Tibial nerve (tissue), 4 donors: ENCODE results near the gene CLN6. TPM values are rescaled to one million over a fixed set of nuclear protein-coding genes. Genes with fewer than 3 reads are reported as not detected.

Experiments used
- DNase-seq, 2 donors: peaks; one replicate each; pipeline ENCODE4 v3.0.0-alpha.2; 2019; ENCODE audit warnings: low spot score in 2 of 2
- H3K27ac ChIP-seq, 4 donors: fragments of 200-600 bp; sonication (generic) in 3 of 4; one replicate each; pipeline ENCODE4 v1.5.1; 2017 to 2019; ENCODE audit warnings: mild to moderate bottlenecking in 1 of 4
- H3K27me3 ChIP-seq, 2 donors: fragments of 200-600 bp; sonication (generic) in 1 of 2; one replicate each; pipeline versions ENCODE4 v1.5.1 to v1.6.0; 2017 to 2019
- H3K36me3 ChIP-seq, 3 donors: fragments of 200-600 bp; sonication (generic); one replicate each; pipeline ENCODE4 v1.5.1; 2018 to 2019
- H3K4me1 ChIP-seq, 4 donors: fragments of 200-600 bp; sonication (generic) in 3 of 4; one replicate each; pipeline ENCODE4 v1.5.1; 2017 to 2019
- H3K4me3 ChIP-seq, 4 donors: fragments of 200-600 bp; sonication (generic) in 3 of 4; one replicate each; pipeline ENCODE4 v1.5.1; 2017 to 2019; ENCODE audit warnings: mild to moderate bottlenecking in 1 of 4, moderate library complexity in 1 of 4
- H3K9me3 ChIP-seq, 4 donors: fragments of 200-600 bp; sonication (generic) in 3 of 4; one replicate each; pipeline ENCODE4 v1.5.1; 2017 to 2019
- EP300 ChIP-seq, 2 donors: sonication (generic); formaldehyde crosslinking; IDR thresholded peaks; one replicate each; pipeline ENCODE4 v1.6.1; 2017; ENCODE audit warnings: antibody characterized with exemption in 2 of 2, mild to moderate bottlenecking in 1 of 2
- POLR2A ChIP-seq, 2 donors: fragments of 450-650 bp; IDR thresholded peaks; one replicate each; pipeline ENCODE4 v1.6.1; 2017; ENCODE audit warnings: antibody characterized with exemption in 2 of 2, mild to moderate bottlenecking in 2 of 2, moderate library complexity in 2 of 2
- WGBS, 2 donors: methylation state at CpG; one replicate each; pipeline ENCODE4 v1.1.5; 2018; 5-methylcytosine and 5-hydroxymethylcytosine counted together
- total RNA-seq, 4 donors: library from RNA; depleted of rRNA; stranded (reverse); fragments of >200 nt; gene quantifications; one replicate each; pipeline ENCODE4 v1.1.0, GENCODE V29; 2016
- TF ChIP-seq, protein P1 (sequence below), 5 experiments: fragments of 200-600 bp in 3 of 5; fragments of 450-650 bp in 2 of 5; sonication (generic) in 3 of 5; IDR thresholded peaks; one replicate each; pipeline ENCODE4 v1.5.1; 2016 to 2019; ENCODE audit warnings: antibody characterized with exemption in 5 of 5, mild to moderate bottlenecking in 3 of 5, moderate library complexity in 2 of 5

CLN6 gene
- total RNA-seq, 4 donors from 2014 or later: 10.0 to 28.8 (median 16.3) TPM

DNA sequence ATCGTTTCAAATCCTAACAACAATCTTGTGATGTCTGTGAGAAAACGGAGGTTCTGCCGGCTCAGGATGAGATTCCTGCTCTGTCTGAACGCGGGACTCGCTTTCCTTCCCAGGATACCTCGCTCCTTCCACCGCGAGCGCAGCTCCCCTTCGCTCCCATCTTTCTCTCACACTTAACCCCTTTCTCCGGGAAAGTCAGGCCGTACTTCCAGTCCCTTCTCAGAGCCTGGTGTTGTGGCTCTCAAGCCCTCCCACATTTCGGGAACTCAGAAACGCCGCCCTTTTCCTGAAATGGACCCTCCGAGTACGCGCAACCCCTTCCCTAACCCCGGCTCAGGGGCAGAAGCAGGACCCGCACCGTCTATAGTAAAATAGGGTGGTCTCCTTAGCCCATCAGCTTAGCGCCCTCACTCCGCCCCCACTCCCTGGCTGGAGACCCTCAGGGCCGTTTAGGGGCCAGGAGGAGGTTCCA, 47.6 kb upstream of the CLN6 start:
- H3K9me3 ChIP-seq: no peaks in the 10 kb centered on the region
- WGBS, 2 donors: 0 to 1% methylated on average over 19 to 25 of the region's 25 CpGs
- peak overlapping the region; percentile 61 to 99 (median 86) for H3K4me3 ChIP-seq
- H3K27me3 ChIP-seq: no peaks in the 10 kb centered on the region
- H3K27ac ChIP-seq: peak overlapping the region; percentile 96 to 99 (median 98)
- H3K36me3 ChIP-seq: no peaks in the 10 kb centered on the region
- TF ChIP-seq, protein P1, sequence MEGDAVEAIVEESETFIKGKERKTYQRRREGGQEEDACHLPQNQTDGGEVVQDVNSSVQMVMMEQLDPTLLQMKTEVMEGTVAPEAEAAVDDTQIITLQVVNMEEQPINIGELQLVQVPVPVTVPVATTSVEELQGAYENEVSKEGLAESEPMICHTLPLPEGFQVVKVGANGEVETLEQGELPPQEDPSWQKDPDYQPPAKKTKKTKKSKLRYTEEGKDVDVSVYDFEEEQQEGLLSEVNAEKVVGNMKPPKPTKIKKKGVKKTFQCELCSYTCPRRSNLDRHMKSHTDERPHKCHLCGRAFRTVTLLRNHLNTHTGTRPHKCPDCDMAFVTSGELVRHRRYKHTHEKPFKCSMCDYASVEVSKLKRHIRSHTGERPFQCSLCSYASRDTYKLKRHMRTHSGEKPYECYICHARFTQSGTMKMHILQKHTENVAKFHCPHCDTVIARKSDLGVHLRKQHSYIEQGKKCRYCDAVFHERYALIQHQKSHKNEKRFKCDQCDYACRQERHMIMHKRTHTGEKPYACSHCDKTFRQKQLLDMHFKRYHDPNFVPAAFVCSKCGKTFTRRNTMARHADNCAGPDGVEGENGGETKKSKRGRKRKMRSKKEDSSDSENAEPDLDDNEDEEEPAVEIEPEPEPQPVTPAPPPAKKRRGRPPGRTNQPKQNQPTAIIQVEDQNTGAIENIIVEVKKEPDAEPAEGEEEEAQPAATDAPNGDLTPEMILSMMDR (IDR thresholded peaks at IDR 0.05): no peak
- TF ChIP-seq POLR2A (IDR thresholded peaks at IDR 0.05) (peak in 1 of 2 donors; percentile 26), EP300 (IDR thresholded peaks at IDR 0.05) (no peak)
- DNase-seq: no peak
- H3K4me1 ChIP-seq: peaks cover 0 to 57% (median 29%) of the 10 kb centered on the region in 4 donors

DNA sequence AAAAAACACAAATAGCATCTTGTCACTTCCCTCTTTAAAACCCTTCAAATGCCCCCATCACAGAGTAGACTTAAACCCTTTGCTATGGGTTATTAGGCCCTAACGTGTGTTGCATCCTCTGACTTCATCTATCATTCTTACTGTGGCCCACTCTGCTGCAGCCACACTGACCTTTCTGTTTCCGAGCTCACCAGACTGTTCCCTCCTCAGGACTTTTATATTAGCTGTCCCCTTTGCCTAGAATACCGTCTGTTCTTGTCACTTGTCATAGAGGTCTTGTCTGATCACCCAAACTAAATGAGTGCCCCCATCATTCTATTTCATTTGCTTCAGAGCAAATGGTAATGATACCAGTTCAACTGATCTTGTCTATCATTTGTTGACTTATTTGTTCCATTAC, 47.1 kb upstream of the CLN6 start:
- H3K9me3 ChIP-seq: no peaks in the 10 kb centered on the region
- no peaks in the 10 kb centered on the region for H3K36me3 ChIP-seq
- H3K27me3 ChIP-seq: no peaks in the 10 kb centered on the region
- DNase-seq: no peak
- 11 to 18% methylated on average over 3 of the region's 3 CpGs for WGBS, 2 donors
- H3K27ac ChIP-seq: peak overlapping the region; percentile 96 to 99 (median 98)
- no peak for TF ChIP-seq POLR2A (IDR thresholded peaks at IDR 0.05)
- TF ChIP-seq, protein P1 (IDR thresholded peaks at IDR 0.05): no peak
- TF ChIP-seq EP300 (IDR thresholded peaks at IDR 0.05): no peak
- H3K4me1 ChIP-seq: peaks cover 0 to 57% (median 25%) of the 10 kb centered on the region in 4 donors
- peak overlapping the region; percentile 61 to 99 (median 86) for H3K4me3 ChIP-seq

DNA sequence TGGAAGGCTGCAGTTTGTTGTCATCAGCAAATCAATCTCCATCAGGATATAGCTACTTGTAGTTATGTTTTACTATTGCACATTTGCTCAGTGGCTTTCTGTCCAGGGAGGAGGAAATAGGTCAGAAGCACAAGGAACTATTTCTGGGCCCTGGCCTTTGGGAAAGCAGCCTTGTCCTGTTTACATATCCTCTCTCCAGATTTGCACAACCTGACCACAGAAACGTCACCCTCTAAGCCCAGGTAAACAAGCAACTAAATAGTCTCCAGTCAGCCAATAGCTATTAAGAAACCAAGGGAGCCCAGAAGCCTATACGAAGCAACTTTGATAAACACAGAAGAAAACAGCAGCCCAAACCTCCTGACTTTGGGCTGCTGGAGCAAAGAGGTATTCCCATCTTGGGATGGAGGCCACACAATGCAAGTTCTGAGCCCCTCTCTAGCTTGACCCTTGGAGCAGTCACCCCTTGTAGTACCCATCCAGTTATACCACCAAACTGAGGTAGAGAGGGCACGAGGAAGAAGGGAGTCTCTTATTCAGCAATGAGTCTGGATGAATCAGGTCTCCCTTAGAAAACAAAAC, 45.7 kb upstream of the CLN6 start:
- peak overlapping the region in 2 of 4 donors; percentile 98 to 99 for H3K27ac ChIP-seq
- no peaks in the 10 kb centered on the region for H3K9me3 ChIP-seq
- no peak for DNase-seq
- no peaks in the 10 kb centered on the region for H3K36me3 ChIP-seq
- TF ChIP-seq EP300 (IDR thresholded peaks at IDR 0.05) (no peak), POLR2A (IDR thresholded peaks at IDR 0.05) (no peak)
- TF ChIP-seq, protein P1 (IDR thresholded peaks at IDR 0.05): no peak
- H3K27me3 ChIP-seq: no peaks in the 10 kb centered on the region
- 77 to 79% methylated on average over 3 of the region's 3 CpGs for WGBS, 2 donors
- H3K4me1 ChIP-seq: peaks cover 0 to 50% (median 12%) of the 10 kb centered on the region in 4 donors
- H3K4me3 ChIP-seq: no peak overlapping the region

- H3K27ac ChIP-seq: peak overlapping the region in 3 of 4 donors; percentile 25 to 99 (median 63)
- H3K4me1 ChIP-seq: peaks cover 0 to 41% (median 4%) of the 10 kb centered on the region in 4 donors
- H3K4me3 ChIP-seq: no peak overlapping the region
- TF ChIP-seq EP300 (IDR thresholded peaks at IDR 0.05) (no peak), POLR2A (IDR thresholded peaks at IDR 0.05) (no peak)
- TF ChIP-seq, protein P1 (IDR thresholded peaks at IDR 0.05): no peak
- no peaks in the 10 kb centered on the region for H3K9me3 ChIP-seq
- DNase-seq: no peak
- 63 to 75% methylated on average over 5 of the region's 5 CpGs for WGBS, 2 donors
- no peaks in the 10 kb centered on the region for H3K36me3 ChIP-seq
- no peaks in the 10 kb centered on the region for H3K27me3 ChIP-seq
Observed at GRCh38 chr15:68274201-68274848, 44.8 kb upstream of the CLN6 start.

GRCh38 chr15:68272721-68273271, 43.3 kb upstream of the CLN6 start:
- WGBS, 2 donors: 63 to 67% methylated on average over 1 of the region's 1 CpG
- Histone ChIP-seq H3K9me3 (no peaks in the 10 kb centered on the region), H3K36me3 (no peaks in the 10 kb centered on the region), H3K27me3 (no peaks in the 10 kb centered on the region), H3K27ac (peak overlapping the region in 3 of 4 donors; percentile 62 to 99 (median 63)), H3K4me1 (peaks cover 0 to 42% (median 2%) of the 10 kb centered on the region in 4 donors), H3K4me3 (no peak overlapping the region)
- DNase-seq: no peak
- TF ChIP-seq POLR2A (IDR thresholded peaks at IDR 0.05) (no peak), EP300 (IDR thresholded peaks at IDR 0.05) (no peak)
- TF ChIP-seq, protein P1 (IDR thresholded peaks at IDR 0.05): no peak
